ENCODE results near the gene MEA1.

The MEA1 gene

GRCh38 chr6:43019152-43019551, 5.4 kb upstream of the MEA1 start (continued):
- TF ChIP-seq ZNF23 (tag by site-specific recombination; IDR thresholded peaks at IDR 0.05; ENCODE audit: borderline replicate concordance) = no peak
- TF ChIP-seq ZNF530 (tag by site-specific recombination; IDR thresholded peaks at IDR 0.05; ENCODE audit: low read depth) = no peak
- no peak for TF ChIP-seq ELK4 (IDR thresholded peaks at IDR 0.05; ENCODE audit: borderline replicate concordance, low read depth, low read length)
- TF ChIP-seq ZNF391 (tag by site-specific recombination; IDR thresholded peaks at IDR 0.05; ENCODE audit: borderline replicate concordance, low read depth) = no peak
- TF ChIP-seq ZNF837 (tag by site-specific recombination; IDR thresholded peaks at IDR 0.05) = no peak
- no peak for TF ChIP-seq ZNF639 (tag by site-specific recombination; IDR thresholded peaks at IDR 0.05)

- Histone ChIP-seq H3K4me1 (ENCODE audit: control insufficient read depth, insufficient read depth, low read length) (peaks cover 21% of the 10 kb centered on the region), H3K36me3 (ENCODE audit: control insufficient read depth in 2 of 2, insufficient read depth in 1 of 2, low read length in 2 of 2) (peaks cover 27 to 60% of the 10 kb centered on the region in 2 experiments), H3K4me3 (ENCODE audit: low read depth, low read length) (no peak overlapping the region), H3K9me3 (ENCODE audit: control insufficient read depth, insufficient read depth, low read depth, low read length) (no peaks in the 10 kb centered on the region), H3K27ac (ENCODE audit: extremely low read depth, low read depth, low read length) (no peak overlapping the region)
- TF ChIP-seq ZNF132 (tag by site-specific recombination; IDR thresholded peaks at IDR 0.05; ENCODE audit: borderline replicate concordance) = no peak
- no peak for TF ChIP-seq ZNF114 (tag by site-specific recombination; IDR thresholded peaks at IDR 0.05)
- TF ChIP-seq ZBTB49 (tag by site-specific recombination; IDR thresholded peaks at IDR 0.05; ENCODE audit: low read depth) = no peak
- peak; percentile 16; the same call in 1 of the 2 replicates for TF ChIP-seq GLIS2 (tag by site-specific recombination; IDR thresholded peaks at IDR 0.05)
- TF ChIP-seq TCF7L2 (IDR thresholded peaks at IDR 0.05; ENCODE audit: borderline replicate concordance, low read depth, low read length) = no peak
- no peak for TF ChIP-seq ZNF155 (tag by site-specific recombination; IDR thresholded peaks at IDR 0.05)
- no peak for TF ChIP-seq ATF2 (tag by site-specific recombination; IDR thresholded peaks at IDR 0.05; ENCODE audit: low read depth)
- CTCF ChIA-PET = interaction anchor here (2.6 kb wide), 1 partner anchor 127 kb away, joined by 15 read pairs; no protein-coding TSS in a partner anchor
- POLR2A ChIA-PET = interaction anchor here (1.0 to 1.9 kb wide), 4 partner anchors 16 to 38 kb away, joined by 3 to 8 read pairs (median 4); partner anchors contain the start of genes CUL7 and PEX6
Observed at GRCh38 chr6:43016943-43017334, 3.2 kb upstream of the MEA1 start.

- POLR2A ChIA-PET = interaction anchor here (0.6 to 4.6 kb wide), 11 partner anchors 16 to 55 kb away, joined by 3 to 56 read pairs (median 4); partner anchors contain the start of genes CUL7, KLC4, MRPL2 and PEX6
- peaks cover 27 to 66% of the 10 kb centered on the region in 2 experiments for H3K36me3 ChIP-seq (ENCODE audit: control insufficient read depth in 2 of 2, insufficient read depth in 1 of 2, low read length in 2 of 2)
- peaks cover 21% of the 10 kb centered on the region for H3K4me1 ChIP-seq (ENCODE audit: control insufficient read depth, insufficient read depth, low read length)
- no peak for TF ChIP-seq ZNF785 (tag by site-specific recombination; IDR thresholded peaks at IDR 0.05)
- no peak for TF ChIP-seq SALL2 (tag by site-specific recombination; IDR thresholded peaks at IDR 0.05; ENCODE audit: borderline replicate concordance)
- TF ChIP-seq ZSCAN4 (tag by site-specific recombination; IDR thresholded peaks at IDR 0.05) = no peak
- no peak for TF ChIP-seq ZNF768 (tag by site-specific recombination; IDR thresholded peaks at IDR 0.05)
- TF ChIP-seq GFI1B (tag by site-specific recombination; IDR thresholded peaks at IDR 0.05) = no peak
- TF ChIP-seq ZNF266 (tag by site-specific recombination; IDR thresholded peaks at IDR 0.05; ENCODE audit: low read depth) = no peak
- TF ChIP-seq ZFP41 (tag by site-specific recombination; IDR thresholded peaks at IDR 0.05; ENCODE audit: borderline replicate concordance) = no peak
- TF ChIP-seq ZNF280D (tag by site-specific recombination; IDR thresholded peaks at IDR 0.05) = no peak
Observed at GRCh38 chr6:43016176-43016942, 2.6 kb upstream of the MEA1 start.

More at GRCh38 chr6:43016176-43016942, 2.6 kb upstream of the MEA1 start:
- no peaks in the 10 kb centered on the region for H3K9me3 ChIP-seq (ENCODE audit: control insufficient read depth, insufficient read depth, low read depth, low read length)
- no peak overlapping the region for H3K27ac ChIP-seq (ENCODE audit: extremely low read depth, low read depth, low read length)
- CTCF ChIA-PET = interaction anchor here (0.5 to 2.6 kb wide), 3 partner anchors 32 to 127 kb away, joined by 3 to 15 read pairs (median 3); partner anchors contain the start of genes CUL7 and PPP2R5D
- H3K4me3 ChIP-seq (ENCODE audit: low read depth, low read length) = no peak overlapping the region
